GM23248 (cell line): ENCODE results near the gene IL7R.

Source experiments
- EZH2 ChIP-seq: fragments of 200-600 bp; sonication (generic); IDR thresholded peaks from 2 replicates; pipeline ENCODE4 v1.6.1; 2018; ENCODE audit warnings: antibody characterized with exemption, mild to moderate bottlenecking; ENCODE audit not compliant: insufficient read depth, poor library complexity, severe bottlenecking
- EZH2phosphoT487 ChIP-seq: fragments of 200-600 bp; sonication (generic); IDR thresholded peaks from 2 replicates; pipeline ENCODE4 v1.6.1; 2018; ENCODE audit warnings: antibody characterized with exemption, moderate library complexity, mild to moderate bottlenecking, low read depth; ENCODE audit not compliant: insufficient read depth

DNA sequence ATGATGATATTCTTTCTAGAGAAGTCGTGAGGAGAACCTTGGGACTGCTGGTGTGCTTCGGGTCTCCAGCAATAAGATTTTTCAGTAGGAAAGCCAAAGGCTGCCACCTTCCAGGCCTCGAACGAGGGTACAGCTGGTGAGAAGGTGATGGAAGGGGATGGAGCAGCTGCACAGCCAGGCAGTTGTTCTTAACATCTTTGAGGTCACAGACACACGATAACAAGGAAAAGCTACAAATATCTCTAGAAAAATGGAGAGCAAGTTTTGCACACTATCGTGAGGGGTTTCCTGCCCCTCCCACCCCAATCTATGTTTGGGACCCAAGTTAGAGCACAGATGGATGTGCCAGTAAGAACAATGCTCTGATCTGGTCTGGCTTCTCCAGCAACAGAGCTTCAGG, 6.8 kb upstream of the IL7R start:
- no peak for TF ChIP-seq EZH2phosphoT487
- no peak for TF ChIP-seq EZH2
